ENCODE measurements around the gene TP53AIP1. TPM values are rescaled to one million over a fixed set of nuclear protein-coding genes. Genes with fewer than 3 reads are reported as not detected.

The TP53AIP1 gene
- total and polyA plus RNA-seq, 7 donors: 0.07 to 0.51 (median 0.08) TPM; not detected in 4

DNA sequence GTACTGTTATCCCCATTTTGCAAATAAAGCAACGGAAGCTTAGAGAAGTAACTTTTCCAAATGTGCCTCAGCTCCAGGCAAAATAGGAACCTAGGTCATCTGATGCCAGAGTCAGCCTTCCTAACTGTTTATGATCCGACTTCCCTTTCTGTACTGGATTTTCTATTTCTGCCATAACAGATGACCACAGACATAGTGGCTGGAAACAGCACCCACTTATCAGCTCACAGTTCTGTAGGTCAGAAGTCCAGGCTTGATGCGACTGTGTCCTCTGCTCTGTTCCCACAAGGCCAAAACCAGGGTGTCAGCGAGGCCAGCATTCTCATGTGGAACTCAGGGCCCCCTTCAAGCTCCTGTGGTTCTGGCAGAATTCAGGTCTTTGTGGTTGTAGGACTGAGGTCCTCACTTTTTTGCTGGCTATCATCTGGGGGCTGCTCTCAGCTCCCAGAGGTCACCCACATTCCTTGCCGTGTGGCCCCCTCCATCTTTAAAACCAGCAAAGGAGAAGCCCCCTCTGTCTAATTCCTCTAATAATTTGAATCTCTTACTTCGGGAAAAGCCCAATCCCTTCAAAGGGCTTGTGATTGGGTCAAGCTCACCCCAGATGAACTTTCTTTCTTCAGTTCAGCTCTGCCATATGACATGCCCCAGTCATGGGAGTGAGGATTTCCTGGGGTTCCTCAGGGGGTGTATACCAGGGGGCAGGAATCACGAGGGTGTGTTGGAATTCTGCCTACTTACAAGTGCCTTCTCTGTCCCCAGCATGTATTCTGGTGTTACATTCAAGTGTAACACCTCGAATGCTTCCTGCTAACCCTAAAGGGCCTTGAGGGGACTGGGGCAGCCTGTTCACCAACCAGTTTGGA lies 36.3 kb downstream of the TP53AIP1 start:
- no peaks in the 10 kb centered on the region for H3K4me1 ChIP-seq
- intact Hi-C loops (cut with DNase I): no loop called here
- peaks cover 0 to 41% (median 16%) of the 10 kb centered on the region in 3 donors for H3K27me3 ChIP-seq (ENCODE audit: insufficient read depth in 3 of 3, low read length in 2 of 3)
- peak overlapping the region; percentile 59 for H3K4me3 ChIP-seq
- no peaks in the 10 kb centered on the region for H3K36me3 ChIP-seq (ENCODE audit: insufficient read depth in 1 of 2, low read depth in 1 of 2)
- ATAC-seq: peak in 2 of 4 donors; percentile 5 to 16
- 73 to 84% (median 76%) methylated on average over 8 of the region's 8 CpGs for WGBS, 3 donors
- H3K27ac ChIP-seq: no peak overlapping the region
- no peaks in the 10 kb centered on the region for H3K9me3 ChIP-seq
- TF ChIP-seq, protein P1, sequence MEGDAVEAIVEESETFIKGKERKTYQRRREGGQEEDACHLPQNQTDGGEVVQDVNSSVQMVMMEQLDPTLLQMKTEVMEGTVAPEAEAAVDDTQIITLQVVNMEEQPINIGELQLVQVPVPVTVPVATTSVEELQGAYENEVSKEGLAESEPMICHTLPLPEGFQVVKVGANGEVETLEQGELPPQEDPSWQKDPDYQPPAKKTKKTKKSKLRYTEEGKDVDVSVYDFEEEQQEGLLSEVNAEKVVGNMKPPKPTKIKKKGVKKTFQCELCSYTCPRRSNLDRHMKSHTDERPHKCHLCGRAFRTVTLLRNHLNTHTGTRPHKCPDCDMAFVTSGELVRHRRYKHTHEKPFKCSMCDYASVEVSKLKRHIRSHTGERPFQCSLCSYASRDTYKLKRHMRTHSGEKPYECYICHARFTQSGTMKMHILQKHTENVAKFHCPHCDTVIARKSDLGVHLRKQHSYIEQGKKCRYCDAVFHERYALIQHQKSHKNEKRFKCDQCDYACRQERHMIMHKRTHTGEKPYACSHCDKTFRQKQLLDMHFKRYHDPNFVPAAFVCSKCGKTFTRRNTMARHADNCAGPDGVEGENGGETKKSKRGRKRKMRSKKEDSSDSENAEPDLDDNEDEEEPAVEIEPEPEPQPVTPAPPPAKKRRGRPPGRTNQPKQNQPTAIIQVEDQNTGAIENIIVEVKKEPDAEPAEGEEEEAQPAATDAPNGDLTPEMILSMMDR (IDR thresholded peaks at IDR 0.05): no peak
- no peak for DNase-seq

DNA sequence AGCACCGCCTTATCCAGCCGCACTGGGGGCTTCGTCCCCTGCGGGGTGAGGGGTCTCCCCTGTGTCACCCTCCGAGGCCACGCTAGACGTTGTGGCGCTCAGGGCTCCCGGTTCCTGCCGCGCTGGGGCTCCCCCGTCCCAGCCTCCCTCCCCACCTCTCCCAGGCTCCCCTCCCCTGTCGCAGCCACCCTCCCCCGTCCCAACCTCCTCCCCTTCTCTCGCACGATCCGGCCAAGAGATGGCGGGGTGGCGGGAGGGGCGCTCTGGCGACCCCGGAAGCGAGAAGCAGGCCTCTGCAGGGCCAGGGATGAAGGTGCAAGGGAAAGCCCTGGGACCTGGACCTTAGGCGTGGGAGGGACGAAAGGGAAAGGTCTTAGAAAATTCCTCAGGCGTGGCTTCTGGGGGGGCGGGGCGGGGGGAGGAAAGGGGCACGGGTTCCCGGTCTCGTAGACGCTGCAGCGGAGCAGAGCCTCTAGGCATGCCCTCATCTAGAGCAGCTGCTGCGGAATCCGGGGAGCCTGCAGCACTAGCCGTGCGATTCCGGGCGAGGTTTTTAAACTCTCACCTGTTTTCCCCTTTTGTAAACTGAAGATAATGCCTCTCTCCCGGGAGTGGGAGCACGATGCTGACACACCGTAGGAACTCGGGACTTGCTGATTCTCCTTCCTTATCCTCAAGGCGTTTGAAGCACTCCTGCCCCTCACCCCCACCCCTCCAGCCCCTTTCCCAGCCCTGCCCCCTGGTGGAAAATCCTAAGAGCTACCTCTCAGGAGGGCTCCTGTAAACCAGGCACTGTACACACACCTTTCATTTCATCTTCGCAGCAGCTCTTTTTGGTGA lies 37.1 kb downstream of the TP53AIP1 start:
- intact Hi-C loops (cut with DNase I): no loop called here
- DNase-seq: peak in 1 of 2 donors; percentile 27
- Histone ChIP-seq H3K27ac (peak overlapping the region; percentile 24), H3K36me3 (ENCODE audit: insufficient read depth in 1 of 2, low read depth in 1 of 2) (no peaks in the 10 kb centered on the region), H3K9me3 (no peaks in the 10 kb centered on the region), H3K4me3 (peak overlapping the region; percentile 59), H3K4me1 (no peaks in the 10 kb centered on the region), H3K27me3 (ENCODE audit: insufficient read depth in 3 of 3, low read length in 2 of 3) (peaks cover 0 to 36% (median 16%) of the 10 kb centered on the region in 3 donors)
- WGBS, 3 donors: 3 to 4% (median 3%) methylated on average over 30 to 45 of the region's 45 CpGs
- TF ChIP-seq, protein P1 (IDR thresholded peaks at IDR 0.05): no peak
- ATAC-seq: peak in 3 of 4 donors; percentile 32 to 63 (median 46)

DNA sequence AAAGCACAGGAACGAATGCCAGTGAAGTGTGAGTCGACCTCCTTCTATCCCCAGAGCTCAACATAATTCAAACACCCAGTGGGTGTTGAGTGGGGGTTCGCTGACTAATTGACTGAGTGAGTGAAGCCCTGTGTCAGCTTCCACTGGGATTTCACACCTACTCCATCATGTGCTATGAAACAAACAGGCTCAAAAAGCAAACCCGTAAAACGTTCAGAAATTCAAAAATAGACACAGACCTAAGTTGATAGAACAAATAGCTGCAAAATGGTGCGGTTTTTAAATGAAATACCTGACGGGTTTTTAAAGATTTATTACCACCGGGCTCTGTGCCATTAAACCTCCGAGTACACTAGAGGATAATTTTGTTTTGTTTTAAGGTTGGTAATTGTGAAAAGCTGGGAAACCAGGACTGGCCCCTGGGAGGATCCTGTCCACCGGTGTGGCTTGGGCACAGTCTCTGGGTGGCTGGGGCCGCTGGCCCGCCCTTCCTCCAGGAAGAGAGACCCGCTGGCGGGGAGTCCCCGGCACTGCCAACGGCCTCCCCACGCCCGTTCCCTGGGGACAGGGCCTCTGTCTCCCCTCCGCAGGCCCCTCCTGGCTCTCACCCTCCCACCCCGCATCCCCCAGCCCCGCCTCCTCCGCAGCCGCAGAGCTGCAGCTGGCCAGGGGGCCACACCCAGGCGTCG lies 37.9 kb downstream of the TP53AIP1 start:
- TF ChIP-seq, protein P1 (IDR thresholded peaks at IDR 0.05): no peak
- DNase-seq: peak; percentile 32 to 68
- peak; percentile 18 to 33 (median 24) for ATAC-seq
- H3K27me3 ChIP-seq (ENCODE audit: insufficient read depth in 3 of 3, low read length in 2 of 3): peaks cover 0 to 36% (median 16%) of the 10 kb centered on the region in 3 donors
- no peak overlapping the region for H3K27ac ChIP-seq
- 14 to 18% (median 17%) methylated on average over 21 to 25 of the region's 25 CpGs for WGBS, 3 donors
- H3K4me3 ChIP-seq: peak overlapping the region; percentile 59
- no peaks in the 10 kb centered on the region for H3K4me1 ChIP-seq
- no peaks in the 10 kb centered on the region for H3K9me3 ChIP-seq
- intact Hi-C loops (cut with DNase I): no loop called here
- H3K36me3 ChIP-seq (ENCODE audit: insufficient read depth in 1 of 2, low read depth in 1 of 2): no peaks in the 10 kb centered on the region

DNA sequence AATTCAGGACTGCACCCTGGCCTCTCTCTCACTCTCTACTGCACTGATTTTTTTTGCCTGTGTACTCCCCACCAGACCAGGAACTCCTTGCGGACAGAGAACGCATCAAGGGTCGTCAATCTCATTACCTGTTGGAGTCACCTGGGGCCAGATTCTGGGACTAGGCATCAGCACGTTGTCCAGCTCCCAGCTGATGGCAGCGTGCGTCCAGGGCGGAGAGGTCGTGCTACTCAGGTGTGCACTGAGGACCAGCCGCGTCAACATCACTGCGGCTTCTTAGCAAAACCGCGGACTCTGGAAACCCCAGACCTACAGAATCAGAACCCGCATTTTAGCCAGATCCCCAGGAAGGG lies 38.4 kb downstream of the TP53AIP1 start:
- H3K4me3 ChIP-seq: no peak overlapping the region
- intact Hi-C loops (cut with DNase I): no loop called here
- H3K4me1 ChIP-seq: no peaks in the 10 kb centered on the region

More for the DNA sequence above, 38.4 kb downstream of the TP53AIP1 start:
- DNase-seq (no peak), ATAC-seq (no peak)
- 86 to 89% (median 88%) methylated on average over 14 of the region's 14 CpGs for WGBS, 3 donors
- H3K27me3 ChIP-seq (ENCODE audit: insufficient read depth in 3 of 3, low read length in 2 of 3): peaks cover 0 to 36% (median 16%) of the 10 kb centered on the region in 3 donors
- H3K9me3 ChIP-seq: no peaks in the 10 kb centered on the region
- no peaks in the 10 kb centered on the region for H3K36me3 ChIP-seq (ENCODE audit: insufficient read depth in 1 of 2, low read depth in 1 of 2)
- TF ChIP-seq, protein P1 (IDR thresholded peaks at IDR 0.05): no peak
- H3K27ac ChIP-seq: no peak overlapping the region
